ENCODE measurements around the gene SMYD3. TPM values are rescaled to one million over a fixed set of nuclear protein-coding genes. Genes with fewer than 3 reads are reported as not detected.

The SMYD3 gene
- total RNA-seq, 1 experiment from 2014 or later: 29.6 TPM

DNA sequence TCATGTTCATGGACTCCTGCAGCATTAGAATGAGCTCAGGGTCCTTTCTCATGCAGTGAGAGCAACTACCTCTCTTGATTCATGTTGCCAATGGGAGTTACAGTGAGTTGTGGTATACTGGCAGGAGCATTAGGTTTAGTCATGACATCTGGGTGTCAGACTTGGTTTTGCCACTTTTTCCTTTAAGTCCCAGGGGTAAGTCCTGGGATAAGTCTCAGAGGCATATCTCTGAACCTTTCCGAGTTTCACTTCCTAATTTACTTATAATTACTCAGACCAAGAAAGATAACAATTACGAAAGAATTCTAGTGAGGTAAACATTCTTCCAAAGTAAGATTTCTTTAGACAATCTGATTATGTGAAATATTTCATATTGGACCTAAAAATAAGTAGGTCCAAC, 606.0 kb downstream of the SMYD3 start:
- Histone ChIP-seq H2AFZ (no peak overlapping the region), H3F3A (ENCODE audit: insufficient read depth, low read depth) (no peaks in the 10 kb centered on the region), H3K4me2 (no peak overlapping the region), H3K27ac (no peak overlapping the region), H3K36me3 (ENCODE audit: low read depth) (no peaks in the 10 kb centered on the region), H3K4me3 (no peak overlapping the region), H3K27me3 (ENCODE audit: insufficient read depth, low read depth) (no peaks in the 10 kb centered on the region), H3K9me2 (ENCODE audit: insufficient read depth) (no peaks in the 10 kb centered on the region), H3K4me1 (replicated peaks; ENCODE audit: insufficient read depth) (no peaks in the 10 kb centered on the region), H3K9me3 (ENCODE audit: insufficient read depth, low read depth) (no peaks in the 10 kb centered on the region), H4K20me1 (ENCODE audit: insufficient read depth) (no peaks in the 10 kb centered on the region), H3K79me2 (ENCODE audit: low read depth) (no peaks in the 10 kb centered on the region)
- no TSS peak for BruUV-seq (replicated peaks)
- TF ChIP-seq, protein P1, sequence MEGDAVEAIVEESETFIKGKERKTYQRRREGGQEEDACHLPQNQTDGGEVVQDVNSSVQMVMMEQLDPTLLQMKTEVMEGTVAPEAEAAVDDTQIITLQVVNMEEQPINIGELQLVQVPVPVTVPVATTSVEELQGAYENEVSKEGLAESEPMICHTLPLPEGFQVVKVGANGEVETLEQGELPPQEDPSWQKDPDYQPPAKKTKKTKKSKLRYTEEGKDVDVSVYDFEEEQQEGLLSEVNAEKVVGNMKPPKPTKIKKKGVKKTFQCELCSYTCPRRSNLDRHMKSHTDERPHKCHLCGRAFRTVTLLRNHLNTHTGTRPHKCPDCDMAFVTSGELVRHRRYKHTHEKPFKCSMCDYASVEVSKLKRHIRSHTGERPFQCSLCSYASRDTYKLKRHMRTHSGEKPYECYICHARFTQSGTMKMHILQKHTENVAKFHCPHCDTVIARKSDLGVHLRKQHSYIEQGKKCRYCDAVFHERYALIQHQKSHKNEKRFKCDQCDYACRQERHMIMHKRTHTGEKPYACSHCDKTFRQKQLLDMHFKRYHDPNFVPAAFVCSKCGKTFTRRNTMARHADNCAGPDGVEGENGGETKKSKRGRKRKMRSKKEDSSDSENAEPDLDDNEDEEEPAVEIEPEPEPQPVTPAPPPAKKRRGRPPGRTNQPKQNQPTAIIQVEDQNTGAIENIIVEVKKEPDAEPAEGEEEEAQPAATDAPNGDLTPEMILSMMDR (conservative IDR thresholded peaks at IDR 0.05): no peak
- no peak for TF ChIP-seq EZH2 (IDR thresholded peaks at IDR 0.05; ENCODE audit: low read depth)
- no peak for DNase-seq
- ChIA-PET CTCF (no interaction called here), POLR2A (ENCODE audit: unreplicated experiment) (no interaction called here)
- intact Hi-C loops (cut with micrococcal nuclease; ENCODE audit: unreplicated experiment): no loop called here

DNA sequence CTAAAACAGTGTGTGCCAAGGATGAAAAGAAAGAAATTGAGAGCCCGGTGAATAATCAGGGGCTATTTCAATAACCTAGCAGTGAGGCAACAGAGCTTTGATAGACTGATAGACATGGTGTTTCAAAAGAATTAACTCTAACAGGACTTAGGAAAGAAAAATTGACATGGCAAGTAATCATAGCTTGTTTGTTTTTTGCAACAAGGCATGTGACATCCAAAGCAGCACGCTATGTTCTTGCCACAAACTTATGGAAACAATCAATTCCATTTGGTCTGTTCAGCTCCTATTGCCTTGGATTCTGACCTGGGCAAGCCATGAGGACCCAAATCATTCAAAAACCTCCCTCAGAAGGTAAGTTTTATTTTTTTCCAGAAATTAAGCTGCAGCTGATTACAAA, 608.5 kb downstream of the SMYD3 start:
- H3K9me2 ChIP-seq (ENCODE audit: insufficient read depth): no peaks in the 10 kb centered on the region
- H3K79me2 ChIP-seq (ENCODE audit: low read depth): no peaks in the 10 kb centered on the region
- TF ChIP-seq EZH2 (IDR thresholded peaks at IDR 0.05; ENCODE audit: low read depth): no peak
- TF ChIP-seq, protein P1 (conservative IDR thresholded peaks at IDR 0.05): no peak
- no peak overlapping the region for H2AFZ ChIP-seq
- no peaks in the 10 kb centered on the region for H3K9me3 ChIP-seq (ENCODE audit: insufficient read depth, low read depth)
- CTCF ChIA-PET: no interaction called here
- H3K27ac ChIP-seq: no peak overlapping the region
- POLR2A ChIA-PET (ENCODE audit: unreplicated experiment): no interaction called here
- BruUV-seq (replicated peaks): no TSS peak
- intact Hi-C loops (cut with micrococcal nuclease; ENCODE audit: unreplicated experiment): no loop called here
- no peaks in the 10 kb centered on the region for H4K20me1 ChIP-seq (ENCODE audit: insufficient read depth)
- H3K27me3 ChIP-seq (ENCODE audit: insufficient read depth, low read depth): no peaks in the 10 kb centered on the region
- no peak for DNase-seq
- no peaks in the 10 kb centered on the region for H3K4me1 ChIP-seq (replicated peaks; ENCODE audit: insufficient read depth)
- H3K4me3 ChIP-seq: no peak overlapping the region
- H3K4me2 ChIP-seq: no peak overlapping the region
- H3F3A ChIP-seq (ENCODE audit: insufficient read depth, low read depth): no peaks in the 10 kb centered on the region
- no peaks in the 10 kb centered on the region for H3K36me3 ChIP-seq (ENCODE audit: low read depth)

DNA sequence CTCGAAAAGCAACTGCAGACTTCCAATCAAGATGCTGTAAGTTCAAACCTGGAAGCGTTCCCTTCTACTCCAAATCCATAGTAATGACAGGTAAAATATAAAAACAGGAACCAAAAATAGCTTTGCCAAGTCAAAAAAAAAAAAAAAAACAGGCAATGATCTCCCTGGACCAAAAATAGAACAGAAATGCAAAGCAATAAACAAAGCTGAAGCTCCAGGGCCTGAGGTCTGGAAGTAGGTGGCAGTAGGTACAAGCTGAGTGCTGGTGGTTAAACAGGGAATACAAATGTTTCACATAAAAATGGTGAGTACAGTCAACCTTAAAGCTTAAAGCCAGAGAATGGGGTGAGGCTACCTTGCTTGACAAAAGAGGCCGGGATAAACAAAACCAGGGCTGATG, 610.8 kb downstream of the SMYD3 start:
- Histone ChIP-seq H3K79me2 (ENCODE audit: low read depth) (no peaks in the 10 kb centered on the region), H4K20me1 (ENCODE audit: insufficient read depth) (no peaks in the 10 kb centered on the region), H3K27ac (no peak overlapping the region), H3K4me2 (no peak overlapping the region), H3K4me1 (replicated peaks; ENCODE audit: insufficient read depth) (no peaks in the 10 kb centered on the region), H3K27me3 (ENCODE audit: insufficient read depth, low read depth) (no peaks in the 10 kb centered on the region), H3F3A (ENCODE audit: insufficient read depth, low read depth) (no peaks in the 10 kb centered on the region), H3K4me3 (no peak overlapping the region), H3K9me3 (ENCODE audit: insufficient read depth, low read depth) (no peaks in the 10 kb centered on the region), H3K36me3 (ENCODE audit: low read depth) (no peaks in the 10 kb centered on the region), H3K9me2 (ENCODE audit: insufficient read depth) (no peaks in the 10 kb centered on the region), H2AFZ (no peak overlapping the region)
- TF ChIP-seq, protein P1 (conservative IDR thresholded peaks at IDR 0.05): no peak
- no peak for TF ChIP-seq EZH2 (IDR thresholded peaks at IDR 0.05; ENCODE audit: low read depth)
- no TSS peak for BruUV-seq (replicated peaks)
- ChIA-PET CTCF (no interaction called here), POLR2A (ENCODE audit: unreplicated experiment) (no interaction called here)
- intact Hi-C loops (cut with micrococcal nuclease; ENCODE audit: unreplicated experiment): no loop called here
- no peak for DNase-seq
